MM.1S (cell line): ENCODE data around the gene ALPG.

Experiments
- CTCF ChIP-seq: fragments of 300-600 bp; sonication (generic); IDR thresholded peaks from 2 replicates; pipeline ENCODE4 v1.5.1; 2016; ENCODE audit warnings: antibody characterized with exemption, low read length, mixed read lengths
- EZH2 ChIP-seq: fragments of 300-600 bp; sonication (generic); optimal IDR thresholded peaks from 2 replicates; pipeline ENCODE3; 2017; ENCODE audit warnings: low read depth, mild to moderate bottlenecking, antibody characterized with exemption, low read length, mixed read lengths

- TF ChIP-seq CTCF (no peak), EZH2 (no peak)
Measured at GRCh38 chr2:232457121-232458011, 50.7 kb downstream of the ALPG start.
